Activated CD4-positive, CD25-positive, alpha-beta regulatory T cell treated with anti-CD3 and anti-CD28 coated beads, Interleukin-2, amount 50 U/mL, for 16 hours (primary cell): ENCODE measurements around the gene RNF112.

ENCODE experiments used
- DNase-seq: peaks from one replicate; pipeline ENCODE4 v3.0.0-alpha.2; 2020; ENCODE audit warnings: low read depth, low spot score

RNF112 gene, protein sequence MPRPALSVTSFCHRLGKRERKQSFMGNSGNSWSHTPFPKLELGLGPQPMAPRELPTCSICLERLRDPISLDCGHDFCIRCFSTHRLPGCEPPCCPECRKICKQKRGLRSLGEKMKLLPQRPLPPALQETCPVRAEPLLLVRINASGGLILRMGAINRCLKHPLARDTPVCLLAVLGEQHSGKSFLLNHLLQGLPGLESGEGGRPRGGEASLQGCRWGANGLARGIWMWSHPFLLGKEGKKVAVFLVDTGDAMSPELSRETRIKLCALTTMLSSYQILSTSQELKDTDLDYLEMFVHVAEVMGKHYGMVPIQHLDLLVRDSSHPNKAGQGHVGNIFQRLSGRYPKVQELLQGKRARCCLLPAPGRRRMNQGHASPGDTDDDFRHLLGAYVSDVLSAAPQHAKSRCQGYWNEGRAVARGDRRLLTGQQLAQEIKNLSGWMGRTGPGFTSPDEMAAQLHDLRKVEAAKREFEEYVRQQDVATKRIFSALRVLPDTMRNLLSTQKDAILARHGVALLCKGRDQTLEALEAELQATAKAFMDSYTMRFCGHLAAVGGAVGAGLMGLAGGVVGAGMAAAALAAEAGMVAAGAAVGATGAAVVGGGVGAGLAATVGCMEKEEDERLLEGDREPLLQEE

GRCh38 chr17:19410875-19411620 lies at the start of gene RNF112:
Gene RNF112 (plus strand): TSS chr17:19411232. CDS start chr17:19411409, 177 bp downstream.
- no peak for DNase-seq

DNA sequence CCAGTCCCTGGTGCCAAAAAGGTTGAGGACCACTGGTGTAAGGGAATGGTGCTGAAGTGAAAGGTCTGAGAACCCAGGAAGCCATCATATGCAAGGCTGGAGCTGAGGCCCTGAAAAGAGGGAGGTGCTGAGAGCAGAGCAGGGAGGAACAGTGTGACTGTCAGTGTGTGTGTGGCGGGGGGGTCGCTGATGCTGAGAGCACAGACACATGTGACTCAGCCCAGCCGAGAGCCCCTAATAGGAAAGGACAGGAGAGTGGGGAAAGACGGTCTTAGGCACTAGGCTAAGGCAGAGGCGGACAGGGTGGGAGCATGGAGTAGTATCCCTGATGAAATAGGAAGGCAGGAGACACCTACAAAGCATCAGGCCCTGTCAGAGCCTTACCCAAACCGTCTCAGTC lies 49.7 kb upstream of the RNF112 start:
- DNase-seq = no peak

DNA sequence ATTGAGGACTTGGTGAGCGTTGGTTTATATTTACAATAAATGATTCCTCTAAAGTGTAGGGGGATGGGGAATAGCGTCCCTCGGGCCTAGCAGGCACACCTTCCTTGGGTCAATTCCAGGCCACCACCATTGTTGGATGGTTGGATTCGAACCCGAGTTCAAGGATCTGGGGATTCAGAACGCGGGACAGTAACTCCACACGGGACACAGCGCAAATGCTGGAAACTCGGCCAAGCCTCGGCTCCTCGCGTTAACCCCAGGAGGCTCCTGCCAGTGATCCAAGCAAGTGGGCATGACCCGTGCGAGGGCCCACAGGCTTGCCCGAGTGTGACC lies 49.1 kb upstream of the RNF112 start:
- DNase-seq = no peak

DNA sequence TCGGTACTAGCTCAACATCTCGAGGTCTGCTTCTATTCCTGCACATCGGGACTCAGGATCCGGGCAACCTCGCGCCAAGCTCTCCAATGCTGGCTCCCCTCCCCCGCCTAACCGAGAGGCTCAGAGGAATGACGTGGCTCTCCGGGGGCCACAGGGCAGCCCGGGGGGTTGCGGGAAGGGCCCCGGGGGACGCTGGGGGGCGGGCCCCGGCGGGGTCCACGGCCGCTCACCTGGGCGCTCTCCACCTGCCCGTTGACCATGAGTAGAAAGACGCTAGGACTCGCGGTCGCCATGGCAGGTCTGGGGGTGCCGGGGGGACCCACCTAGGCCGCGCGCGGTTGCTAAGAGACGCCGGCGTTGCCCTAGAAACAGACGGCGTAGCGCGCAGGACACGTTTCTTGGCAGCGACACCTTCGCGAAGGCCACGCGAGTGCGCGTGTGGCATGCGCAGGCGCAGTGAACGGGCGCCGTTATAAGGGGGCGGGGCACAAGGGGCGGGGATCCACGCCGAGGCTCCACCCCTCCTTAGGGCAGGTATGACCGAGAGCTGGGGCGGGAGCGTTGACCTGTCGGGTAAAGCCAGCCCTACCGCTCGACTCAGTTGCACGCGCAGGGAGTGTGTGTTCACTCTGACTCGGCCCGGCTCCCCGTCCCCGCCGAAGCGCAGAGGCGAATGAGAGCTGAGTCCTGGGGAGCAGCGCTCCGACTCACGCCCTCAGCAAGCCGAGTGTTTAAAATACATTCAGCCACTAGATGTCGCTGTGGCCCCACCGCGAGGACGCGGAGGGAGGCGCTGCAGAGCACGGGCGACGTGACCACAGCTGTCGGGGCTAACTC lies 48.5 kb upstream of the RNF112 start, which contains the start of gene B9D1:
TSS of gene B9D1 (minus strand) at position 447 of the 837 bp plus-strand sequence. CDS start at position 293, 154 bp downstream.
- DNase-seq = peak; percentile 93

GRCh38 chr17:19363114-19363438 lies 48.0 kb upstream of the RNF112 start:
- no peak for DNase-seq

DNA sequence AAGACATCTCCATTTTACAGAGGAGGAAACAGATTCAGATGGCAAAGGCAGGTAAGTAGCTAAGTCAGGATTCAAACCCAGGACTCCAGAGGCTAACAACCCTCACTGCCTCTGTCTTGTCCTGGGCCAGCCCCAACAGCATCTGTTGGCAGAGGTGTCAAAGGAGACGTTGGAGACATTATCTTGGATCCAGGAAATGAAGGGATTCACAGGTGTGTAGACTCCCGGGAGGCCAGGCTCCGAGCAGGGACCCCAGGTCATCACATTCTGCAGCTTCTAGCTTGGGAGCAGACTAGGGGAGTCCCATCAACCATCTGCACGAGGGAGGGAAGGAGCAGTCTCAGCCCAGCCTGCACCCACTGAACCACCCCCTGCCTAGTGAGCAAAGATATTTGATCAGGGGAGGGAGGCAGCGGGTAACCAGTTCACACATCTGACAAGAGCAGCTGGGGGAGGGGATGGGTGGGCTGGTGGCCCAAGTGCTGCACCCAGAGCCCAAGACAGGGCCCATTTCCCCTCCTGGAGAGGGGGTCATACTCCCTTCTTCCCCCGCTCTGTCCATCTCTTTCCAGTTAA lies 47.5 kb upstream of the RNF112 start:
- DNase-seq = no peak

DNA sequence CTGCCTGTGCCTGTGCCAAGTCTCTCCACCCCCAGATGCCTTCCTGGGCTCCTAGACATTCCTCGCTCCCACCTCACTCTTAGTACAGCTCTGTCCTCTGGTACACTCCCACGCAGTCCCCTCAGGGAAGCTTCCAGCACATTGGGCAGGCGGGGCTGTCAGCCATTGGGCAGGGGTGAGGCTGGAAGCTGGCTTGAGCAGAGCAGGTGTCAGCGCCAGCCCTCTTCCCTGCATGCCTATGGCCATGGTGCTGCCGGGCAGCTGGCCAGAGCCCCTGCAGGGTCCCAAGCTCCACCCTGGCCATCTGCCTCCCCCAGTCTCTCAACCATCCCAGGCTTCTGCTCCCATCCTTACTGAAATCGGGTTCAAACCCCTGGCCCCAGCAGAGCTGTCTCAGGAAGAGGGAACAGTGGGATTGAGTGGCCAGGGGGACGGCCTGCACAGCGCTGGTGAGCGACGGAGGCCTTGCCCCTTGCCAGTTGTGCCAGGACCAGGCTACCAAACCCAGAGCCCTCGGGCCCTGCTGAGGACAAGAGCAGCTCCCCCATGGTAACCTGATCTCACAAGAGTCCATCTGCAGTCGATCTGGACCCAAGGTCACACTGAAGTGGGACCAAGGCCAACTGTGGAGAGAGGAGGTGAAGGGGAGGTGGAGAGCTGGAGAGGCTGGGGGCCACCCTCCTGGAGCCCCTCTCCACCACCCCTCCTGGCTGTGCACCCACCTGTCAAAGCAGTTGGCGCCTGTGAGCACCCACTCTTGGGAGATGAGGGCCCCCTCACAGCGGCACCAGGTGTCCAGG lies 46.1 kb upstream of the RNF112 start:
- DNase-seq = no peak

- DNase-seq = no peak
Measured at GRCh38 chr17:19365499-19365817, 45.6 kb upstream of the RNF112 start.

- DNase-seq = no peak
Measured at GRCh38 chr17:19365833-19366636, 45.0 kb upstream of the RNF112 start.

DNA sequence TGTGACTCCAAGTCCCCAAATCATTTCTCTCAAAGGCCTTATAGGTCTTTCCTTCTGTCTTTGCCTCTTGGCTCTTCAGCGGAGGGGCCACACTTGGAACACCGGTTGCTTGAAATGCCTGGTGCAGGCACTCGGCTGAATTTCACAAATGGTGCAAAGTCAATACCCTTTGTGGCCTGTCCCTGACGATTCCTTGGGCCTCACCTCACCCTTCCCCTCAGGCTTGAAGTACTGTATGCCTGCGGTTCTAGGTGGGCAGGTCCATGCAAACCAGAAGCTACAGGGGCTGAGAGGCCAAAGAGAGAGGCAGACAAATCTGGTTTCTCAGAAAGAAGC lies 44.4 kb upstream of the RNF112 start:
- no peak for DNase-seq

DNA sequence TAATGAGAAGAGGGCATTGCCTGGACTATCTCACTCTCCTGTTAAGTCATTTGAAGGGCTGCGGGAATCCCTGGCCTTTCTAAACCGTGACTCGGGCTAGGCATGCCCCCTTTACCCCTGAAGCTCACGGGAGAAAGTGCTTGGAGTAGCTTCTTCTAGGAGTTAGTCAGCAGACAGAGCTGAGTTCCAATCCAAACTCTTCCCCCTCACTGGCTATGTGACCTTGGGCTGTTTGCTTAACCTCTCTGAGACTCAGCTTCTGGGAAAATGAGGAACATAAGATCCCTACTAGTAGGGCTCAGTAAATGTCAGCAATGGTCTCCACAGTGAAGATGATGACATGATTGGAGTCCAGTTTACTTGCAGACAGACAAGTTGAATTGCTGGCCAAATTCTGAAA lies 42.8 kb upstream of the RNF112 start:
- no peak for DNase-seq

DNA sequence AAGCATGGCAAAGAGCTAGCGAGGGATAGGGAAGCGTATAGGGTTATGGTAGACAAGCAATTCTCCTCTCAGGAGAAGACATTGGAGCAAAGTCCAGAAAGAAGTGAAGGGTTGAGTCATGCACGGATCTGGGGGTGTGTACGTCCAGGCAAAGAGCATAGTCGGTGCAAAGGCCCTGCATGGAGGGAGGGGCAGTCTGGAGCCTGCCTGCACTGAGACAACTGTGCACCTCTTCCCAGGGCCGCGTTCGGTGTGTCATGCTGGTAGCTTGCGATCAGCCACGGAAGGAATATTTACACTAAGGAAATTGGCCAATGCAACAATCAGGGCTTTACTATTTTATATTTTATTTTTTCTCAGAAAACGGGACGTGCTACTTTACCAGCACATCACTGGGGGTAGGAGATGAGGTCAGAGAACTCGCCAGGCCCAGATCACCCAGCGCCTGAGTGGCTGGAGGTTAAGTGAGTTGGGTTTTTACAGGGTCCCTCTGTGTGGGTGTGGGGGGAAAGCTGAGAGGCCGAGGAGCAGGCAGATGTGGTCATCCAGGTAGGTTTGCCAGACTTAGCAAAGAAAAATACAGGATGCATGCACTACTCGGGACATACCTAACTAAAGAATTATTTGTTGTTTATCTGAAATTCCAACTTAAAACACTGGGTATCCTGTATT lies 41.8 kb upstream of the RNF112 start:
- no peak for DNase-seq

- DNase-seq = no peak
Measured at GRCh38 chr17:19369846-19370492, 41.1 kb upstream of the RNF112 start.

DNA sequence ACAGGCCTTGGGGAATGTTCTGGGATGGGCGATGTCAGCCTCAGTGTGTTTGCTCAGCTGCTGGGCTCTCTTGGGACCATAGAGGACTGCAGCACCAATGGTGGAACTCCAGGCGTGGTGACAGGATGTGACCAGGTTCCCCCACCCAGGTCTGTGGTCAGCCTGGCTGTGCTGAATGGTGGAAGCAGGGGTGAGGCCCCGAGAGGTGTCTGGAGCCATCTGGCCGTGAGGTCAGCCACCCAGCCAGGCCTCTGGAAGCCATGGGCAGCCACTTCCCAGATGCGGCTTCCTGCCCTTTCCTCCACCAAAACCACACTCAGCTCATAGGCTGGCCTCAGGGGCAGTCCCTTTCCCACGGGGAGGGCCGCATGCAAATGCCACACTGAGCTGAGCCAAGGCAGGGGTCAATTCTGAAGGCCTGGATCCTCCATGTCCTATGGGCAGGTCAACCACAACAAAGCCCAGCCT lies 40.5 kb upstream of the RNF112 start:
- DNase-seq = no peak

DNA sequence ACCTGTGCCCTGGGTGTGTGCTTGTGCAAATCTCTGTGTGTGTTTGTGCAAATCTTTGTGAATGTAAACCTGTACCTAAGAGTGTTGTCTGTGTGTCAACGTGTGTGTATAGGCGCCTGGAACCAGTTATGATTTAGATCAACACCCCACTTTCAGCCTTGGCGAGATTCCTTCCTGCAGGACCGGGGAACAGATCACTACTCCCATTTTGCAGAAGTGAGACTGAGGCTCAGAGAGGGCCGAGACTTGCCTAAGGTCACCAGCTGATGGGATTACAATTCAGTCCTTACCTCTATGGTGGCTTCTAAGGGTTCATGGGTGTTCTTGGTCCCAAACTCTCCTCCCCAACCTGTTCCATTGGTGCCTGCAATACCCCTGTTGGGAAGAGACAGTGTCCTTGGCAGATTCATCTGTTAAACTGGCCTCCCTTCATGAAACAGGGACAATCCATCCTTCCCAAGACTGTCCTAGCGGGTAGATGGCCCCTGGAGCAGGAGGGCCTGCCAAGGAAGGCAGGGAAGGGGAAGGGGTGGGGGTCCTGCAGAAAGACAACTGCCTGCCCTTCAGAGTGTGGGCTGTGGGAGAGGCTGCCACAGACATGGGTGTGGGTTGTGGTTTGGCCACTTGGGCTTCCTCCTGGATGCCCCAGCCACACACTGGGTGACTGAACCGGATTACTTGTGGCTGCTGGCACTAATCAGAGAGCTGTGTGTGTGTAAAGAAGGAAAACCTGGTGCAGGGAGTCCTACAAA lies 39.6 kb upstream of the RNF112 start:
- no peak for DNase-seq

- no peak for DNase-seq
Measured at GRCh38 chr17:19372011-19372370, 39.0 kb upstream of the RNF112 start.

DNA sequence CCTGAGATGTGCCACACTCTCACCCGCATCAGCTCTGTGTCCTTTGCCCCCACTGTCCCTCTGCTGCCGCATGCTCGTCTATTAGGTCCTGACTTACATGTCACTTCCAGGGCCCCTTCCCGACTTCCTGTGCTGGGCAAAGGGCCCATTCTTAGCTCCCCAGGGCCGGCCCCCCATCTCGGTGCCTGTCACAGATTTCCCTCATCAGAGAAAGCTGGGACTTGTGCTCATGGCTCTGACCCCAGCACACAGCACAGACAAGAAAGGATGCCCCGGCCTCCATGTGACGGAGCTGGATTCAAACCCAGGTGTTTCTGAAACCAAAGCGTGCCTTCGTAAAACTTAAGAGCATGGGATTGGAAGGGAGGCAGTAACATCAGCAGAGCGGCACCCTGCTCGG lies 38.6 kb upstream of the RNF112 start:
- no peak for DNase-seq

- DNase-seq = no peak
Measured at GRCh38 chr17:19372866-19373504, 38.0 kb upstream of the RNF112 start.
